ENCODE results near the gene MXRA8.

The MXRA8 gene

GRCh38 chr1:1402072-1402900, 43.9 kb upstream of the MXRA8 start:
- H4K20me1 ChIP-seq (ENCODE audit: low read depth, low read length), result no peaks in the 10 kb centered on the region
- no peak overlapping the region for H2AFZ ChIP-seq (ENCODE audit: low read depth, low read length, severe bottlenecking)
- no peak overlapping the region for H3K4me3 ChIP-seq (ENCODE audit: insufficient read depth, low read length, poor library complexity, severe bottlenecking)
- no peaks in the 10 kb centered on the region for H3K27me3 ChIP-seq (ENCODE audit: low read length)
- TF ChIP-seq EZH2phosphoT487 (conservative IDR thresholded peaks at IDR 0.05; ENCODE audit: low read length) (no peak), CTCF (IDR thresholded peaks at IDR 0.05; ENCODE audit: insufficient read depth, low read length, poor library complexity, severe bottlenecking) (peak; percentile 46)
- no peaks in the 10 kb centered on the region for H3K9me3 ChIP-seq (ENCODE audit: insufficient read depth, low read length)
- H3F3A ChIP-seq (ENCODE audit: insufficient read depth), result peaks cover 19% of the 10 kb centered on the region; the same call in 1 of the 2 replicates
- no peaks in the 10 kb centered on the region for H3K9me2 ChIP-seq (replicated peaks; ENCODE audit: insufficient read depth, low read length)
- no peak overlapping the region for H3K4me2 ChIP-seq (ENCODE audit: low read depth, low read length, poor library complexity, severe bottlenecking)
- H3K79me2 ChIP-seq (ENCODE audit: insufficient read depth, low read length), result peaks cover 62% of the 10 kb centered on the region
- H3K9ac ChIP-seq (ENCODE audit: low read length), result no peak overlapping the region
- peaks cover 11% of the 10 kb centered on the region; the same call in 1 of the 2 replicates for H3K36me3 ChIP-seq (ENCODE audit: low read length)
- H3K27ac ChIP-seq (ENCODE audit: low read depth, low read length), result no peak overlapping the region

DNA sequence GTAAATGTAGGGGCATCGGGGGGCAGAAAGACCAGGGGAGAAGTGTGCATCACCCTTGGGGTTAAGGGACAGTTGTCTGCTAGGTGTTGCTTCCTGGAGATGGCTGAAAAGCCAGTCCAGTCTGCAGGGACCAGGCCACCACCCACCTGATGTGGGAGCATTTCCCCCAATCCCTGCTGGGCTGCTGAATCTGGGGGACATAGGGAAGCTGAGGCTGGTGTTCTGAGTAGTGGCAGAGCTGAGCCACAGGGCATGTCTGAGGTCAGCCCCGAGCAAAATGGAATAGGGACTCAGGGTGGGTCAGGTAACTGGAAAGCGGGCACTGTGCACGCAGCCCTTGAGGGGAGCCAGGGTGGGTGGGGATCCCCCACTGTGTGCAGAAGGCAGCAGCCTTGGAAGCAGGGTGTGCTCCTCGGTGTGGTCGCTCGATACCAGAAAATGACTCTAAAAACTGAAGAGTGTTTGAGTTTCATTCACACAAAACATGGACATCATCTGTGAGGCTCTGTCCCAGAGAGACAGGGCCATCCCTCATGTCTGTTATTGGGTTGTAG, 43.2 kb upstream of the MXRA8 start:
- H3K9me2 ChIP-seq (replicated peaks; ENCODE audit: insufficient read depth, low read length), result no peaks in the 10 kb centered on the region
- H2AFZ ChIP-seq (ENCODE audit: low read depth, low read length, severe bottlenecking), result no peak overlapping the region
- H3K4me2 ChIP-seq (ENCODE audit: low read depth, low read length, poor library complexity, severe bottlenecking), result peak overlapping the region; percentile 81
- H3K79me2 ChIP-seq (ENCODE audit: insufficient read depth, low read length), result peaks cover 61% of the 10 kb centered on the region
- H3K27ac ChIP-seq (ENCODE audit: low read depth, low read length), result no peak overlapping the region
- no peak overlapping the region for H3K4me3 ChIP-seq (ENCODE audit: insufficient read depth, low read length, poor library complexity, severe bottlenecking)
- H3K27me3 ChIP-seq (ENCODE audit: low read length), result no peaks in the 10 kb centered on the region
- H3K9me3 ChIP-seq (ENCODE audit: insufficient read depth, low read length), result no peaks in the 10 kb centered on the region
- H3K36me3 ChIP-seq (ENCODE audit: low read length), result peaks cover 14% of the 10 kb centered on the region; the same call in 1 of the 2 replicates
- no peaks in the 10 kb centered on the region for H4K20me1 ChIP-seq (ENCODE audit: low read depth, low read length)
- H3F3A ChIP-seq (ENCODE audit: insufficient read depth), result peaks cover 19% of the 10 kb centered on the region; the same call in 1 of the 2 replicates
- peak overlapping the region; percentile 96; the same call in 1 of the 2 replicates for H3K9ac ChIP-seq (ENCODE audit: low read length)
- no peak for TF ChIP-seq EZH2phosphoT487 (conservative IDR thresholded peaks at IDR 0.05; ENCODE audit: low read length)
- TF ChIP-seq CTCF (IDR thresholded peaks at IDR 0.05; ENCODE audit: insufficient read depth, low read length, poor library complexity, severe bottlenecking), result no peak

DNA sequence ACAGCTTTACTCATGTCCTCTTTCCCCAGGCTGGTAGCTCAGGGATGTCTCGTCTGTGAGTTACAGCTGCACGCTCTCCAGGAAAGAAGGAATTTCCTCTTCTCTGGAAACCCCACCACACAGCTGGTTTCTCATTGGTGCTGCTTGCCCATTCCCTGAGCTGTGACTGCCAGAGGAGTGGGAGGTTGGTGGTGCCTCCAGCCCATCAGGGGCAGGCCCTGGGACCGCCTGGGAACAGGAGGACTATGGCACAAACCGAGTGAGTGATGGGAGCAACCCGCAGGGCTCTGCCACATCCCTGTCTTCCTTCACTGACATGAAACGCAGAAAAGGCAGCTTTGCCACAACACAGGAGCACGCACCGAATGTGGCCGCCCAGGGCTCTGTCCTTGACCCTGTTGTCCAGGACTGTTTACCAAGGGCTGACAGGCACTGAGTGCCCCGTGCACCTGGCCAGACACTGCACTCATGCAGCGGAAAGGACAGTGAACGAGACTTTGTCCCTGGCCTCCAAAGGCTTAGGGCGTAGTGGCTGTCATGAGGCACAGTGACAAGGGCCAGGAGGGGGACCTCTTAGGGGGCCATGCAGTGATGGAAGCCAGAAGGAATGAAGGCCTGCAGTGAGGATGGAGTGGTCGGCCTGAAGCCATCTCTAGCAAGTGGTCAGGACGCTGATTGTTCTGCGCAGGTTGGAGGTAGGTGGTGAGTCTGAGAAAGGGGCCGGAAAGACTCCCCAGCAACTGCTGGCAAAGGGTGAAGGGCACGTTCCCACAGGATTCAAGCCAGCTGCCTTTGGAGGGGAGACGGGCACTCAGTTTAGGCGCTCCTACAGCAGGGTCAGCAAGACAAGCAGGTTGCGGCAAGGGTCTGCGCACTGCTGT, 42.5 kb upstream of the MXRA8 start:
- H4K20me1 ChIP-seq (ENCODE audit: low read depth, low read length), result no peaks in the 10 kb centered on the region; the same call in 1 of the 2 replicates
- peak overlapping the region; percentile 81 for H3K4me2 ChIP-seq (ENCODE audit: low read depth, low read length, poor library complexity, severe bottlenecking)
- peak overlapping the region; percentile 96 for H3K9ac ChIP-seq (ENCODE audit: low read length)
- peaks cover 14% of the 10 kb centered on the region; the same call in 1 of the 2 replicates for H3K36me3 ChIP-seq (ENCODE audit: low read length)
- peaks cover 54% of the 10 kb centered on the region for H3K79me2 ChIP-seq (ENCODE audit: insufficient read depth, low read length)
- H3K9me2 ChIP-seq (replicated peaks; ENCODE audit: insufficient read depth, low read length), result no peaks in the 10 kb centered on the region
- peaks cover 19% of the 10 kb centered on the region; the same call in 1 of the 2 replicates for H3F3A ChIP-seq (ENCODE audit: insufficient read depth)
- H3K9me3 ChIP-seq (ENCODE audit: insufficient read depth, low read length), result no peaks in the 10 kb centered on the region
- H3K27ac ChIP-seq (ENCODE audit: low read depth, low read length), result no peak overlapping the region
- TF ChIP-seq CTCF (IDR thresholded peaks at IDR 0.05; ENCODE audit: insufficient read depth, low read length, poor library complexity, severe bottlenecking) (no peak), EZH2phosphoT487 (conservative IDR thresholded peaks at IDR 0.05; ENCODE audit: low read length) (no peak)
- no peaks in the 10 kb centered on the region for H3K27me3 ChIP-seq (ENCODE audit: low read length)
- H2AFZ ChIP-seq (ENCODE audit: low read depth, low read length, severe bottlenecking), result no peak overlapping the region
- H3K4me3 ChIP-seq (ENCODE audit: insufficient read depth, low read length, poor library complexity, severe bottlenecking), result peak overlapping the region; percentile 93
